Endodermal cell (in vitro differentiated cells): ENCODE results near the gene JARID2. TPM values are rescaled to one million over a fixed set of nuclear protein-coding genes. Genes with fewer than 3 reads are reported as not detected.

Source experiments
- DNase-seq: peaks from one replicate; pipeline ENCODE4 v3.0.0-alpha.2; 2017
- H3K27ac ChIP-seq: 2 replicates; pipeline ENCODE4 v1.5.1; 2013; ENCODE audit warnings: mild to moderate bottlenecking, low read depth, low read length, moderate library complexity
- H3K27me3 ChIP-seq: 2 replicates; pipeline ENCODE4 v1.6.1; 2013; ENCODE audit warnings: mild to moderate bottlenecking, low read length, moderate library complexity; ENCODE audit not compliant: insufficient read depth, control insufficient read depth, poor library complexity, severe bottlenecking
- H3K36me3 ChIP-seq: 2 replicates; pipeline ENCODE4 v1.7.0; 2013; ENCODE audit warnings: mild to moderate bottlenecking, low read length, moderate library complexity; ENCODE audit not compliant: control insufficient read depth, insufficient read depth
- H3K4me1 ChIP-seq: one replicate; pipeline ENCODE4 v1.7.0; 2013; ENCODE audit warnings: low read length; ENCODE audit not compliant: control insufficient read depth, insufficient read depth
- H3K4me3 ChIP-seq: 2 replicates; pipeline ENCODE4 v1.5.1; 2013; ENCODE audit warnings: mild to moderate bottlenecking, low read length, moderate library complexity
- H3K9ac ChIP-seq: 2 replicates; pipeline ENCODE4 v1.6.1; 2013; ENCODE audit warnings: mild to moderate bottlenecking, low read length, moderate library complexity; ENCODE audit not compliant: poor library complexity, severe bottlenecking; ENCODE audit errors: extremely low read depth
- H3K9me3 ChIP-seq: 2 replicates; pipeline ENCODE4 v1.6.1; 2013; ENCODE audit warnings: mild to moderate bottlenecking, low read length, moderate library complexity; ENCODE audit not compliant: control insufficient read depth
- H3K27ac Mint-ChIP-seq: 2 replicates; pipeline ENCODE4 v1.8.0; 2020; ENCODE audit warnings: mixed read lengths
- H3K27me3 Mint-ChIP-seq: 2 replicates; pipeline ENCODE4 v1.8.0; 2021; ENCODE audit warnings: mild to moderate bottlenecking, mixed read lengths; ENCODE audit not compliant: insufficient read depth
- H3K36me3 Mint-ChIP-seq: 2 replicates; pipeline ENCODE4 v1.8.0; 2020; ENCODE audit warnings: low read depth, mixed read lengths
- H3K4me1 Mint-ChIP-seq: 2 replicates; pipeline ENCODE4 v1.8.0; 2020; ENCODE audit warnings: mixed read lengths
- H3K4me3 Mint-ChIP-seq: 2 replicates; pipeline ENCODE4 v1.8.0; 2020; ENCODE audit warnings: mild to moderate bottlenecking, moderate library complexity, mixed read lengths
- H3K9me3 Mint-ChIP-seq: 2 replicates; pipeline ENCODE4 v1.8.0; 2020; ENCODE audit warnings: mild to moderate bottlenecking, mixed read lengths
- WGBS, 2 experiments: methylation state at CpG; one replicate each; pipeline versions ENCODE4 v1.1.5 to v1.1.7; 2013; ENCODE audit warnings: missing lambda C conversion rate in 2 of 2, mixed read lengths in 1 of 2; ENCODE audit not compliant: insufficient coverage in 1 of 2, insufficient read length in 1 of 2; 5-methylcytosine and 5-hydroxymethylcytosine counted together
- total RNA-seq, 2 donors: library from RNA; stranded (reverse); fragmentation: NEBNext Ultra II Directional in 1 of 2; extraction: Animal tissue kit (Norgen Biotek cat#: 25700) in 1 of 2; gene quantifications; 2 replicates in 1 of 2; 3 replicates in 1 of 2; pipeline ENCODE4 v1.2.1, GENCODE V29; 2021
- TF ChIP-seq, protein P1 (sequence below): fragments of 200-600 bp; sonication (generic); conservative IDR thresholded peaks from 2 replicates; pipeline ENCODE4 v1.5.0; 2021; ENCODE audit warnings: antibody characterized with exemption, mild to moderate bottlenecking

JARID2 gene
- total RNA-seq, 2 donors from 2014 or later: 42.5 to 77.0 TPM

- H3K36me3 ChIP-seq: peaks cover 4% of the 10 kb centered on the region
- H3K4me3 Mint-ChIP-seq: no peak overlapping the region
- no peaks in the 10 kb centered on the region for H3K27me3 Mint-ChIP-seq
- H3K36me3 Mint-ChIP-seq: no peaks in the 10 kb centered on the region
- no peak for DNase-seq
- no peak overlapping the region for H3K9ac ChIP-seq
- H3K27ac Mint-ChIP-seq: peak overlapping the region; percentile 5
- H3K27me3 ChIP-seq: no peaks in the 10 kb centered on the region
- whole genome bisulfite sequencing, 2 experiments: 72 to 84% methylated on average over 4 to 6 of the region's 6 CpGs
- H3K9me3 Mint-ChIP-seq: no peaks in the 10 kb centered on the region
- H3K9me3 ChIP-seq: no peaks in the 10 kb centered on the region
- H3K4me1 ChIP-seq: peaks cover 37% of the 10 kb centered on the region
- TF ChIP-seq, protein P1, sequence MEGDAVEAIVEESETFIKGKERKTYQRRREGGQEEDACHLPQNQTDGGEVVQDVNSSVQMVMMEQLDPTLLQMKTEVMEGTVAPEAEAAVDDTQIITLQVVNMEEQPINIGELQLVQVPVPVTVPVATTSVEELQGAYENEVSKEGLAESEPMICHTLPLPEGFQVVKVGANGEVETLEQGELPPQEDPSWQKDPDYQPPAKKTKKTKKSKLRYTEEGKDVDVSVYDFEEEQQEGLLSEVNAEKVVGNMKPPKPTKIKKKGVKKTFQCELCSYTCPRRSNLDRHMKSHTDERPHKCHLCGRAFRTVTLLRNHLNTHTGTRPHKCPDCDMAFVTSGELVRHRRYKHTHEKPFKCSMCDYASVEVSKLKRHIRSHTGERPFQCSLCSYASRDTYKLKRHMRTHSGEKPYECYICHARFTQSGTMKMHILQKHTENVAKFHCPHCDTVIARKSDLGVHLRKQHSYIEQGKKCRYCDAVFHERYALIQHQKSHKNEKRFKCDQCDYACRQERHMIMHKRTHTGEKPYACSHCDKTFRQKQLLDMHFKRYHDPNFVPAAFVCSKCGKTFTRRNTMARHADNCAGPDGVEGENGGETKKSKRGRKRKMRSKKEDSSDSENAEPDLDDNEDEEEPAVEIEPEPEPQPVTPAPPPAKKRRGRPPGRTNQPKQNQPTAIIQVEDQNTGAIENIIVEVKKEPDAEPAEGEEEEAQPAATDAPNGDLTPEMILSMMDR: no peak
- H3K27ac ChIP-seq: peak overlapping the region; percentile 13
- peaks cover 90% of the 10 kb centered on the region for H3K4me1 Mint-ChIP-seq
- H3K4me3 ChIP-seq: no peak overlapping the region
Observed at GRCh38 chr6:15442467-15442866, 196.6 kb downstream of the JARID2 start.

GRCh38 chr6:15443119-15443830 is 197.4 kb downstream of the JARID2 start:
- Mint-ChIP-seq H3K36me3 (no peaks in the 10 kb centered on the region), H3K4me1 (peaks cover 90% of the 10 kb centered on the region), H3K4me3 (no peak overlapping the region), H3K27ac (no peak overlapping the region), H3K9me3 (no peaks in the 10 kb centered on the region), H3K27me3 (no peaks in the 10 kb centered on the region)
- TF ChIP-seq, protein P1: no peak
- Histone ChIP-seq H3K9me3 (no peaks in the 10 kb centered on the region), H3K4me1 (peaks cover 45% of the 10 kb centered on the region), H3K4me3 (no peak overlapping the region), H3K27ac (no peak overlapping the region), H3K27me3 (no peaks in the 10 kb centered on the region), H3K36me3 (peaks cover 4% of the 10 kb centered on the region), H3K9ac (no peak overlapping the region)
- 90 to 93% methylated on average over 2 to 5 of the region's 5 CpGs for WGBS, 2 experiments
- no peak for DNase-seq

GRCh38 chr6:15444081-15444731 is 198.3 kb downstream of the JARID2 start:
- no peak overlapping the region for H3K27ac ChIP-seq

More at GRCh38 chr6:15444081-15444731, 198.3 kb downstream of the JARID2 start:
- no peaks in the 10 kb centered on the region for H3K27me3 Mint-ChIP-seq
- no peaks in the 10 kb centered on the region for H3K36me3 Mint-ChIP-seq
- Histone ChIP-seq H3K36me3 (peaks cover 4% of the 10 kb centered on the region), H3K9ac (no peak overlapping the region), H3K27me3 (no peaks in the 10 kb centered on the region), H3K4me1 (peaks cover 48% of the 10 kb centered on the region), H3K9me3 (no peaks in the 10 kb centered on the region), H3K4me3 (no peak overlapping the region)
- no peaks in the 10 kb centered on the region for H3K9me3 Mint-ChIP-seq
- H3K4me3 Mint-ChIP-seq: no peak overlapping the region
- 93 to 96% methylated on average over 4 to 14 of the region's 14 CpGs for WGBS, 2 experiments
- H3K4me1 Mint-ChIP-seq: peaks cover 87% of the 10 kb centered on the region
- no peak overlapping the region for H3K27ac Mint-ChIP-seq
- TF ChIP-seq, protein P1: no peak
- no peak for DNase-seq
